A673 (cell line): ENCODE data around the gene TWF2. TPM values are rescaled to one million over a fixed set of nuclear protein-coding genes. Genes with fewer than 3 reads are reported as not detected.

Experiments
- BruUV-seq: library from RNA; stranded (reverse); fragments of 400-500 nt; replicated peaks from 2 replicates; lab custom pipeline; 2021; lab: Mats Ljungman, UMichigan
- CTCF ChIA-PET: fragments of 300-600 bp; sonication (Branson Sonifier 250); formaldehyde crosslinking; loops from one replicate; lab custom pipeline; 2022; ENCODE audit warnings: antibody characterized with exemption; lab: Charles Lee
- POLR2A ChIA-PET: fragments of 300-600 bp; sonication (Branson Sonifier 250); formaldehyde crosslinking; loops from one replicate; lab custom pipeline; 2022; ENCODE audit warnings: antibody characterized with exemption; ENCODE audit not compliant: low non-redundant PET; lab: Charles Lee
- DNase-seq: peaks from one replicate; pipeline ENCODE4 v3.0.0-alpha.2; 2015; ENCODE audit warnings: low spot score
- H3K27ac ChIP-seq: fragments of 200-600 bp; sonication (generic); 2 replicates; pipeline ENCODE4 v1.5.1; 2016; ENCODE audit warnings: mixed run types, low read depth, mild to moderate bottlenecking, mixed read lengths, antibody characterized with exemption, low read length; ENCODE audit not compliant: poor library complexity, severe bottlenecking
- H3K27me3 ChIP-seq: fragments of 200-600 bp; sonication (generic); replicated peaks from 2 replicates; pipeline ENCODE4 v1.6.1; 2017; ENCODE audit warnings: mixed run types, low read depth, mild to moderate bottlenecking, mixed read lengths, antibody characterized with exemption, low read length; ENCODE audit not compliant: insufficient read depth, poor library complexity
- H3K36me3 ChIP-seq: fragments of 200-600 bp; sonication (generic); 2 replicates; pipeline ENCODE4 v1.6.1; 2016; ENCODE audit warnings: mixed run types, mild to moderate bottlenecking, mixed read lengths, antibody characterized with exemption, low read length; ENCODE audit not compliant: insufficient read depth, poor library complexity, severe bottlenecking
- H3K4me1 ChIP-seq: fragments of 200-600 bp; sonication (generic); 2 replicates; pipeline ENCODE4 v1.6.1; 2017; ENCODE audit warnings: mixed run types, mild to moderate bottlenecking, mixed read lengths, antibody characterized with exemption, low read length; ENCODE audit not compliant: insufficient read depth, poor library complexity, severe bottlenecking
- H3K4me3 ChIP-seq: fragments of 200-600 bp; sonication (generic); 2 replicates; pipeline ENCODE4 v1.5.1; 2016; ENCODE audit warnings: low read depth, mixed run types, mild to moderate bottlenecking, mixed read lengths, low read length; ENCODE audit not compliant: poor library complexity, severe bottlenecking
- H3K9me3 ChIP-seq: fragments of 200-600 bp; sonication (generic); 2 replicates; pipeline ENCODE4 v1.6.1; 2016; ENCODE audit warnings: mixed run types, low read depth, mild to moderate bottlenecking, mixed read lengths, antibody characterized with exemption, low read length; ENCODE audit not compliant: poor library complexity, severe bottlenecking
- CTCF ChIP-seq: fragments of 300-800, 200-600 bp; sonication (generic); conservative IDR thresholded peaks from 2 replicates; pipeline ENCODE4 v1.5.1; 2017; ENCODE audit warnings: low read depth, mild to moderate bottlenecking, antibody characterized with exemption, low read length, moderate library complexity, mixed read lengths
- EZH2 ChIP-seq: fragments of 200-600 bp; sonication (generic); IDR thresholded peaks from 2 replicates; pipeline ENCODE4 v1.6.1; 2017; ENCODE audit warnings: borderline replicate concordance, low read depth, mild to moderate bottlenecking, mixed read lengths, antibody characterized with exemption, low read length; ENCODE audit not compliant: poor library complexity, severe bottlenecking
- intact Hi-C: fragments of 100-400 bp; cut with micrococcal nuclease; formaldehyde crosslinking; loops from one replicate; pipeline ENCODE4 v1.10.0; 2022; ENCODE audit not compliant: unreplicated experiment
- total RNA-seq: library from RNA; stranded (reverse); gene quantifications from 2 replicates; pipeline ENCODE4 v1.2.3, GENCODE V29; 2021

TWF2 gene
- total RNA-seq, 1 experiment from 2014 or later = 18.3 TPM

- H3K27ac ChIP-seq = no peak overlapping the region
- ChIA-PET POLR2A (no interaction called here), CTCF (no interaction called here)
- intact Hi-C loops = no loop called here
- no TSS peak for BruUV-seq
- no peaks in the 10 kb centered on the region for H3K4me1 ChIP-seq
- no peaks in the 10 kb centered on the region for H3K9me3 ChIP-seq
- H3K27me3 ChIP-seq = no peaks in the 10 kb centered on the region
- H3K4me3 ChIP-seq = no peak overlapping the region
- no peak for TF ChIP-seq CTCF
- no peak for TF ChIP-seq EZH2
- DNase-seq = no peak
- no peaks in the 10 kb centered on the region for H3K36me3 ChIP-seq
Observed at GRCh38 chr3:52228751-52229291, 10.1 kb downstream of the TWF2 start.

- no TSS peak for BruUV-seq
- no peaks in the 10 kb centered on the region for H3K36me3 ChIP-seq
- no peak for DNase-seq
- POLR2A ChIA-PET = no interaction called here
- intact Hi-C loops = no loop called here
- CTCF ChIA-PET = no interaction called here
- H3K4me1 ChIP-seq = no peaks in the 10 kb centered on the region
- H3K27ac ChIP-seq = no peak overlapping the region
- no peaks in the 10 kb centered on the region for H3K27me3 ChIP-seq
- no peaks in the 10 kb centered on the region for H3K9me3 ChIP-seq
- no peak for TF ChIP-seq EZH2
- TF ChIP-seq CTCF = no peak
- no peak overlapping the region for H3K4me3 ChIP-seq
Observed at GRCh38 chr3:52228266-52228665, 10.7 kb downstream of the TWF2 start.

- POLR2A ChIA-PET = no interaction called here
- Histone ChIP-seq H3K36me3 (no peaks in the 10 kb centered on the region), H3K4me1 (no peaks in the 10 kb centered on the region), H3K4me3 (no peak overlapping the region), H3K27me3 (no peaks in the 10 kb centered on the region), H3K27ac (no peak overlapping the region), H3K9me3 (no peaks in the 10 kb centered on the region)
- TF ChIP-seq CTCF (no peak), EZH2 (no peak)
- no peak for DNase-seq
- intact Hi-C loops = no loop called here
- no TSS peak for BruUV-seq
- CTCF ChIA-PET = no interaction called here
Observed at GRCh38 chr3:52227766-52228165, 11.2 kb downstream of the TWF2 start.
